Fibroblast of pulmonary artery (primary cell): ENCODE results near the gene PLXDC1.
A peak's percentile ranks its signal among the peaks of the same experiment; 100 is the strongest.

Experiments used
- DNase-seq: peaks from one replicate; pipeline ENCODE4 v3.0.0-alpha.2; 2010; ENCODE audit warnings: low read depth
- H3K4me3 ChIP-seq: replicated peaks from 2 replicates; pipeline ENCODE4 v1.5.1; 2011; ENCODE audit warnings: low read depth, mild to moderate bottlenecking, control low read depth, low read length, moderate library complexity
- TF ChIP-seq, protein P1 (sequence below): IDR thresholded peaks from 2 replicates; pipeline ENCODE4 v1.5.1; 2011; ENCODE audit warnings: mild to moderate bottlenecking, control low read depth, low read length, inconsistent platforms; ENCODE audit errors: missing control alignments

The PLXDC1 gene

DNA sequence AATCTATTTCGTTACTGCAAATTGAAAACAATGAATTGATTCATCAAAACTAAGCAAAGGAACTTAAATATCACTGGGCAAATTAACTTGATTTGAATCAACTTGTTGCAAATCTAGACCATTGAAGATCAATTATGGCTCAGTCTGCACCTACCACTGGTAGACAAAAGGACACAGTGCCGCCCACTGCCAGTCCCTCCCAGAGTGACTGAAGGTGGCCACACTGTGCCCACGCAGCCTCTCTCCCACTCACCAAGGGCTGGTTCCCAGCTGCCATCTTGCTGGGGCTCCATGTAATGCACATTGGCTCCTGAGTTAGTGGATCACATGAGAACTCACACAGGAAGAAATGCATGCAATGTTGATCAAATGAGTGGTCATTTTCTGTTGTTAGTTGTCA, 78.1 kb downstream of the PLXDC1 start:
- TF ChIP-seq, protein P1, sequence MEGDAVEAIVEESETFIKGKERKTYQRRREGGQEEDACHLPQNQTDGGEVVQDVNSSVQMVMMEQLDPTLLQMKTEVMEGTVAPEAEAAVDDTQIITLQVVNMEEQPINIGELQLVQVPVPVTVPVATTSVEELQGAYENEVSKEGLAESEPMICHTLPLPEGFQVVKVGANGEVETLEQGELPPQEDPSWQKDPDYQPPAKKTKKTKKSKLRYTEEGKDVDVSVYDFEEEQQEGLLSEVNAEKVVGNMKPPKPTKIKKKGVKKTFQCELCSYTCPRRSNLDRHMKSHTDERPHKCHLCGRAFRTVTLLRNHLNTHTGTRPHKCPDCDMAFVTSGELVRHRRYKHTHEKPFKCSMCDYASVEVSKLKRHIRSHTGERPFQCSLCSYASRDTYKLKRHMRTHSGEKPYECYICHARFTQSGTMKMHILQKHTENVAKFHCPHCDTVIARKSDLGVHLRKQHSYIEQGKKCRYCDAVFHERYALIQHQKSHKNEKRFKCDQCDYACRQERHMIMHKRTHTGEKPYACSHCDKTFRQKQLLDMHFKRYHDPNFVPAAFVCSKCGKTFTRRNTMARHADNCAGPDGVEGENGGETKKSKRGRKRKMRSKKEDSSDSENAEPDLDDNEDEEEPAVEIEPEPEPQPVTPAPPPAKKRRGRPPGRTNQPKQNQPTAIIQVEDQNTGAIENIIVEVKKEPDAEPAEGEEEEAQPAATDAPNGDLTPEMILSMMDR, result no peak
- no peak overlapping the region for H3K4me3 ChIP-seq
- DNase-seq, result no peak

DNA sequence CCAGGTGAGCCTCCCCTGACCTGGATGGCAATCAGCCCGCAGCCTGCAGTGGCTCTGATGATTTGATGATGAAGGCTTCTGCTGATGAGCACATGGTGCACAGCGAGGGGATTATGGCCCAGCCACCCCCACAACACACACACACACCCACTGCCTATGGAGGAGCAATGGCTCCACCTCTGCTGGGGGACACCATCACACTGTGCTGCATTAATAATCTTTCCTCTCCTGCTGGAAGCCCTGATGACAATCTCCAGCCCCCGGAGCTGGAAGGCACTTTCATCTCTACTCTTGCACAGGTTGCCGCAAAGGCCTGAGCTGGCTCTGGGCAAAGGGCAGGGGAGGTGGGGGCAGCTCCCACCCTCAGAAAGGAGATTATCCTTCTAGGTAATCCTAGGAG, 79.9 kb downstream of the PLXDC1 start:
- TF ChIP-seq, protein P1, result no peak
- no peak for DNase-seq
- no peak overlapping the region for H3K4me3 ChIP-seq

- H3K4me3 ChIP-seq, result no peak overlapping the region
- TF ChIP-seq, protein P1, result peak; percentile 86
- peak; percentile 76 for DNase-seq
Measured at GRCh38 chr17:39069114-39069756, 82.2 kb downstream of the PLXDC1 start.

DNA sequence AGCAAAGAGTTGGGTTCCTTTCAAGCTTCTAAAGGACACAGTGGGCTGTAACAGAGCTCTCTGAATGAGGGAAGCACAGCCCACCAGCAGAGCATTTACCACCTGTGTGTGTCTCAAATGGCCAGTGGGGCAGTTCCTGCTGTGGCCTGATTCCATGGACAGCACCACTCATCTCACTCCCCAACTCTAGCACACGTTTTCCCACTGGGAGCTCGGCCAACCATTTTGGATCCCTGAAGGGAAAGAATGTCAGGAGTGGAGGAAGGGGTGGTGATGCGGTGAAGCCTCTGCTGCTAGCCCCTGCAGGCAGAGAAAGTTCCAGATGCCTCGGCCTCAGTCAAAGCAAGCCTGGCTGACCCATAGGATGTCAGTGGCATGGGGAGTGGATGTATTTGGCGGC, 86.6 kb downstream of the PLXDC1 start:
- DNase-seq, result no peak
- TF ChIP-seq, protein P1, result no peak
- H3K4me3 ChIP-seq, result no peak overlapping the region

- TF ChIP-seq, protein P1, result no peak
- no peak overlapping the region for H3K4me3 ChIP-seq
- DNase-seq, result peak; percentile 35
Measured at GRCh38 chr17:39064374-39064773, 87.1 kb downstream of the PLXDC1 start.

DNA sequence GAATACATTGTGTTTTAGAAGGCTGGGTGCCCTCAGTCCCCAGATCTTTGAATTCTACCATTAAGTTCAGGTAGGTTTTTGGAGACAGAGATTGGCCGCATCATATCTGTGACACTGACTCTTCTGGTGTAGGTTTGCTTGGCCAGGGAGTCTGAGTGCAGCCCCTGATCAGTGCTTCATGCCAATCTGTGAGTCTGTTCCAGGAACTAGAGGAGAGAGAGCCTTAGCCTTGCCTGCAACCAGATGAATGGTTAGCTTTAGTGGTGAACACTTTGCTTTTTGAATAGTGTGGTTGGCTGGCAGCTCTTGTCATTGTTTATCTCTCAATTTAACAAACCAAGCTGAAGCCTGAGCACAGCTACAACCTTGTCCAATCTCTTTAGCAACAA, 87.8 kb downstream of the PLXDC1 start:
- TF ChIP-seq, protein P1, result no peak
- H3K4me3 ChIP-seq, result no peak overlapping the region
- DNase-seq, result no peak

DNA sequence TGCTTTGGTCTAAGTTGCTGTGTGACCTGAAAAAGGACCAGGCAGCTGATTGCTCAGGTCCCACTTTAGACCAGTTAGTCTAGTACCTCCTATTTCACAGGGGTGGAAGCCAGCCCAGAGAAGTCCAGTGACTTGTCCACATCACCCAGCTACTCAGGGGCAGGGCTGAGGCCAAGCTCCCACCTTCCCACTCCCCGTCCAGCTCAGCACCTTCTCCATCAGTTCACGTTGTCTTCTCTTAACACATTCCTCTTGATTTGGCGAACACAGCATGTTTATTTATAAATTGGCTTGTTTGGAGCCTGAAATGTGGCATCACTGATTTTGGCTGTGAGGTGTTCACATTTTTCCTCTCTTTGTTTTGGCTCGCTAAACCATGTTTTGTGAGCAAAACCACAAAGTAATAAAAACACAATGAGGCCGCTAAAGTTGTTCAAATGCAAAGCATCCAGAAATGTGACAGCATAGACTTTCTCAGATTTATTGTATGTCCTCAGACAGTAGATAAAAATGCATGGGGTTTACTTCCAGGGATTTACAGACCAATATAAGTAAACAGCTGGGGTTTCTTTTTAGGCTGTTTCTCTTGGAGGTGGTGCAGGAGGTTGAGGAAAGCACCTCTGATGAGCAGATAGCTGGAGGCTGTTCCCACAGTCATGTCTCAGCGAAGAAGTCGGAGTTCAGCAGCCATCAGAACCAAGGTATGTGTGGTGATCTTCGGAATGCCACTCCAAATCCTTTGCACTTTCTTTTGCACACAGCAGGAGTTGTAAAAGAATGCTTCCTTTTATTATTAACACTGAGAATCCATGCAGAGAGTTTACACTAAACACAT, 88.4 kb downstream of the PLXDC1 start:
- H3K4me3 ChIP-seq, result no peak overlapping the region
- TF ChIP-seq, protein P1, result no peak
- no peak for DNase-seq
